Effector memory CD8-positive, alpha-beta T cell (primary cell): ENCODE results near the gene MEF2B.
"Not testable (repeated sequence)": the region's sequence is repeated elsewhere in the genome, so short reads cannot be mapped to it uniquely, and the experiment has no call there.

Experiments
- ATAC-seq: fragments of 150-1000 bp; cut with Tn5 transposase; replicated peaks from 2 replicates; pipeline ENCODE4 v1.10.0; 2021; ENCODE audit warnings: mild to moderate bottlenecking, moderate library complexity
- DNase-seq, 3 experiments: peaks; one replicate each; pipeline ENCODE4 v3.0.0; 2021
- H3K27ac Mint-ChIP-seq, 2 donors: one replicate each; pipeline ENCODE4 v1.8.0; 2022; ENCODE audit warnings: mild to moderate bottlenecking in 2 of 2, mixed read lengths in 2 of 2, moderate library complexity in 2 of 2
- H3K27me3 Mint-ChIP-seq, 2 donors: one replicate each; pipeline ENCODE4 v1.8.0; 2022; ENCODE audit warnings: mixed read lengths in 2 of 2
- H3K36me3 Mint-ChIP-seq: one replicate; pipeline ENCODE4 v1.8.0; 2022; ENCODE audit warnings: mild to moderate bottlenecking, moderate library complexity, mixed read lengths; ENCODE audit not compliant: insufficient read depth
- H3K4me1 Mint-ChIP-seq, 2 donors: one replicate each; pipeline ENCODE4 v1.8.0; 2022; ENCODE audit warnings: low read depth in 2 of 2, mixed read lengths in 2 of 2
- H3K4me3 Mint-ChIP-seq, 2 donors: one replicate each; pipeline ENCODE4 v1.8.0; 2022; ENCODE audit warnings: mild to moderate bottlenecking in 2 of 2, mixed read lengths in 2 of 2, moderate library complexity in 2 of 2
- H3K9me3 Mint-ChIP-seq, 2 donors: one replicate each; pipeline ENCODE4 v1.8.0; 2022; ENCODE audit warnings: mixed read lengths in 2 of 2

MEF2B gene

DNA sequence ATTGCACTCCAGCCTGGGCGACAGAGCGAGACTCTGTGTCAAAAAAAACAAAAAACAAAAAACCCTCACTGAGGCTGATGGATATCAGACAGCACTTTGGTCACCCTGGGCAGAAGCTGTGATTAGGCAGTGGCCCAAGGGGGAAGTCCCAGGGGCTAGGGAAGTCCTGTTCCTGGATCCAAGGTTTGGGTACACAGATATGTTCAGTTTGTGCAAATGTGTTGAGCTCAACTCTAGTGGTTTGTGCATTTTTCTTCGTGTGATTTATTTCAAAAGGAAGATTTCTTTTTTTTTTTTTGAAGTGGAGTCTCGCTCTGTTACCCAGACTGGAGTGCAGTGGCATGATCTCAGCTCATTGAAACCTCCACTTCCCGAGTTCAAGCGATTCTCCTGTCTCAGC, 12.3 kb downstream of the MEF2B start:
- no peak for ATAC-seq
- Mint-ChIP-seq H3K4me3 (no peak overlapping the region), H3K9me3 (no peaks in the 10 kb centered on the region), H3K36me3 (peaks cover 3% of the 10 kb centered on the region), H3K27me3 (no peaks in the 10 kb centered on the region), H3K27ac (no peak overlapping the region), H3K4me1 (peaks cover 0 to 1% of the 10 kb centered on the region in 2 donors)
- DNase-seq, result no peak

DNA sequence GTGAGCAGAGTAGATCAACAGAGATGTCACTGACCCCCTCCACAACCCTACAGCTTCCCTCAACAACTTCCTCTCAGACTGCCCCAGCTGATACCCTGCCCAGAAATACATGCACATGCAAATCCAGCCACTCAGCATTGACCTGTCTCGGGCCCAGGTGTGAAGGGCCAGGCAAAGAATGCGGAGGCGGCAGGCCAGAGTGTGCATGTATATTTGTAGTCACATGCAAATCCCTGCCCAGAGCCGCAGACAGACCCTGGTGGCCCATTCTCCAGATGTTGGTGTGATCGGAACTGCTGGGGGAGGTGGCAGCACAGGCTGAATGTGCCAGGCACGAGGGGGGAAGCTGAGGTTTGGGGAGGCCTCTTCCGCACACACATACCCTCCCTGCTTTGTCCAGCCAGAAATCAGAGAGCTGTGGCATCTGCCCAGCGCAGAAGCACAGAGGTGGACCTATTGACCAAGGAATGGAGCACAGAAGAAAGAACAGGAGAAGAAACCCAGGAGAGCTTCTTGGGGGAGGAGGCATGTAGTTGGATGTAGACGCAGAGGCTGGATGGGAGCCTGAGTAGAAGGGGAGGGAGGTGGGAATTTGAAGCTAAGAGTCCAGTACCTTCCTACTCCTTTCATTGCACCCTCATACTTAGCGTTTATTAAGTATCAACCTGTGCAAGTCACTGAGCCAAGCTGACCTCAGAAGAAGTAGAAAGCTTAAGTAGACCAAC, 14.4 kb downstream of the MEF2B start:
- no peak overlapping the region for H3K4me3 Mint-ChIP-seq
- no peak overlapping the region for H3K27ac Mint-ChIP-seq
- H3K4me1 Mint-ChIP-seq, result peaks cover 0 to 1% of the 10 kb centered on the region in 2 donors
- H3K36me3 Mint-ChIP-seq, result peaks cover 6% of the 10 kb centered on the region
- no peaks in the 10 kb centered on the region for H3K9me3 Mint-ChIP-seq
- no peaks in the 10 kb centered on the region for H3K27me3 Mint-ChIP-seq
- DNase-seq, result no peak
- ATAC-seq, result no peak

DNA sequence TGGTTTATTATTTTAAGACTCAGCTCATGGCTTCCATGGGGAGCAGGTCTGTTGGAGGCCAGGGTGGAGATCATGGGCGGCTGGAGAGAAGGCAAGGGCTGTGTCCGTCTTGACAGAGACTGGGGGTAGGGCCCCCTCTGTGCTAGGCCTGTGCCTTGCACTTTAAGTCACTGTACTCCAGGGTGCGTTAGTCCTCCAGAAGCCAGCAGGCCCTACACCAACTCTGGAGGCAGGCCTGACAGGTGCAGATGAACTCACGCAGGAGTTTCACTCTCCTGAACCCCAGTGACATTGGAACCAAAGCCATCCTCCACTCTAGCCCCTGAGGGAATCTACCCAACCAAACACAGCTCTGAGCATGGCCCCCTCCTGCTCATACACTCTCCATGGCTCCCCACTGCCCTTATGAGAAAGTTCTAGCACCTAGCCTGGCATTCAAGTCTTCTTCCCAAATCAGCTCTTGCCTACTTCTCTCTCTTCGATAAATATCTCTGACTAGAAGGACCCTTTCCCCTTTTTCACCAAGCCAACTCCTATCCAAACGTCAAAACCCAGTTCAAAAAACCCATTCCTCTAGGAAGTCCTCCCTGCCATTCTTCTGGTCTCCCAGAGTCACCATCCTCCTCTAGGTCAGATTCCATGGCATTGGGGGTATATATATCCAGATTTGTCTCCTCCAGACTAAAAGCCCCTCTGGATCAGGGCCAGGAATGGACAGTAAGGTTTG, 15.1 kb downstream of the MEF2B start:
- Mint-ChIP-seq H3K36me3 (peaks cover 6% of the 10 kb centered on the region), H3K9me3 (no peaks in the 10 kb centered on the region), H3K4me1 (peaks cover 0 to 1% of the 10 kb centered on the region in 2 donors), H3K27ac (no peak overlapping the region), H3K4me3 (no peak overlapping the region), H3K27me3 (no peaks in the 10 kb centered on the region)
- DNase-seq, result no peak
- no peak for ATAC-seq

GRCh38 chr19:19152668-19153384, 17.2 kb downstream of the MEF2B start:
- Mint-ChIP-seq H3K27ac (no peak overlapping the region), H3K36me3 (peaks cover 3% of the 10 kb centered on the region), H3K27me3 (no peaks in the 10 kb centered on the region), H3K9me3 (no peaks in the 10 kb centered on the region), H3K4me3 (no peak overlapping the region), H3K4me1 (no peaks in the 10 kb centered on the region)
- ATAC-seq, result no peak
- DNase-seq, result no peak

DNA sequence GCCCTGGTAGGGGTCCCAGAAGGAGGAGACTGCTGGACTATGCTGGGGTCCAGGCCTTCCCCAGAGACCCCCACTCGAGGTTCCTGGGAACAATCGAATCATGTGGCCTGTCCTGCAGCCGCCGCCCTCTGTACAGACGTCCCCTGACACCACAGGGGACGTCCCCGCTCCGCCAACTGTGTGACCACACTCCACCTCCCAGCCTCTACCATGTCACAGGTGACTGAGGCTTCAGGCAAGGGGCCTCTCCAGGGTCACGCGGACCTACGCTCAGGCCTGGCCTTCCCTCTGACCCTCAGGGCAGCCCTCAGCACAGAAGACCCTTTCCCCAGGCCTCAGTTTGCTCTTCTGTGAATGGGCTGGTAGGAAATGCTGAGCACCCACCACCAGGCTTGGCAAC, 18.6 kb downstream of the MEF2B start:
- Mint-ChIP-seq H3K36me3 (peaks cover 8% of the 10 kb centered on the region), H3K27me3 (no peaks in the 10 kb centered on the region), H3K4me1 (no peaks in the 10 kb centered on the region), H3K27ac (peak overlapping the region in 1 of 2 donors; percentile 55), H3K9me3 (no peaks in the 10 kb centered on the region), H3K4me3 (no peak overlapping the region)
- DNase-seq, result no peak
- ATAC-seq, result no peak

DNA sequence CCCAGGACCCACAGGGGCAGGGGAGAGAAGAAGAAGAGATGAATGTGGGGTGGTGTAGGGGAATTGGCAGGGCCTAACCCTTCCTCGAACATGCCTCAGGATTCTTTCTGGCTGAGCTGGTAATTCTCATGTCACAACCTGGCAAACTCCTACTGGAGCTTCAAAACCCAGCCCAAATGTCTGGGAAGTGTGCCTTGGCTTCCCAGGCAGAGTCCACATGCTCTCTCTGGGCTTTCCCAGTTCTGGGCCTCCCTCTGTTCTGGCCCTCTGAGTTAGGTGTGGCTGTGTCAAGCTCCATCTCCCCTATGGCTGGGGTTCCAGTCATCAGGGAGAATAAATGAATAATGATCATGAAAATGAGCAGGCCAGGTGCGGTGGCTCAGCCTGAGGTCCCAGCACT, 20.6 kb downstream of the MEF2B start:
- H3K27ac Mint-ChIP-seq, result no peak overlapping the region
- no peaks in the 10 kb centered on the region for H3K9me3 Mint-ChIP-seq

GRCh38 chr19:19148504-19148903, 21.6 kb downstream of the MEF2B start:
- H3K4me1 Mint-ChIP-seq, H3K4me3 Mint-ChIP-seq, H3K27me3 Mint-ChIP-seq, H3K9me3 Mint-ChIP-seq, ATAC-seq, H3K27ac Mint-ChIP-seq, DNase-seq: not testable (repeated sequence)
- peaks cover 13% of the 10 kb centered on the region for H3K36me3 Mint-ChIP-seq

More for the DNA sequence above, 20.6 kb downstream of the MEF2B start:
- peaks cover 13% of the 10 kb centered on the region for H3K36me3 Mint-ChIP-seq
- H3K4me3 Mint-ChIP-seq, result no peak overlapping the region
- no peaks in the 10 kb centered on the region for H3K27me3 Mint-ChIP-seq
- ATAC-seq (no peak), DNase-seq (no peak)
- peaks cover 0 to 1% of the 10 kb centered on the region in 2 donors for H3K4me1 Mint-ChIP-seq

DNA sequence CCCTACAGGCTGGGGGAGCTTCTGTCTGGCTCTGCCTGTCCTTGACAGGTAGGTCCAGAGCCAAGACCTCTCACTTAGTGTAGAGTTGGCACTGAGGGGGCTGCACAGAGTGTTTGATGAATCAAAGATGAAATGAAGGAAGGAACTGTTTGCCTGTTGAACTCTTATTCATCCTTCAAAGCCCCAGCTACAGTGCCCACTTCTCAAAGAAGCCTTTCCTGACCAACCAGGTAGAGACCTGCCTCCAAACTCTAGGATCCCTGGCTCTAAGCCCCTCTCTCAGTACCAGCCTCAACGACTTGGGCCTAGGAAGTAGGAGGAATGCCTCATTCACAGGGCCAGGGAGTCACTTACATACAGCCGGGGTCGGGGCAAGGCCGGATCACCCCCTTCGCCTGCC, 22.7 kb downstream of the MEF2B start:
- DNase-seq, result no peak
- Mint-ChIP-seq H3K4me3 (no peak overlapping the region), H3K36me3 (peaks cover 13% of the 10 kb centered on the region), H3K27me3 (no peaks in the 10 kb centered on the region), H3K9me3 (no peaks in the 10 kb centered on the region), H3K27ac (no peak overlapping the region), H3K4me1 (peaks cover 0 to 1% of the 10 kb centered on the region in 2 donors)
- ATAC-seq, result no peak

DNA sequence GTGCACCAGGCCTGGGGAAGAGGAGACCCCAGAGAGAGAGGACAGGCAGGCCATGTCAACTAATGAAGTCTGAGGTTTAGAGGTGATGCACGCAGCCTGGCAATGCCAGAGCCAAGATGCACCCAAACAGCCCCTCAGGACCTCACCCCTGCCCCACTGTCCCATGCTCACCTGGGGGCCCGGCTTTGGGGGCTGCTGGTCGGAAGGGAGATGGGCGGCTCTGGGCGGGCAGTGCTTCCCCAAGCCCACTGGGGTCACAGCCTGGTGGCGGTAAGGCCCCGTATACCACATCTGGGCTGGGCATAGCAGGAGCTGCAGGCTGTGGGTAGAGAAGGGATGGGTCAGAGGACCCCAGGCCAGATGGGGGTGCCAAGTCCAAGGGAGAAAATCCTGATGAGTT, 23.2 kb downstream of the MEF2B start:
- ATAC-seq, result no peak
- no peak overlapping the region for H3K27ac Mint-ChIP-seq

DNA sequence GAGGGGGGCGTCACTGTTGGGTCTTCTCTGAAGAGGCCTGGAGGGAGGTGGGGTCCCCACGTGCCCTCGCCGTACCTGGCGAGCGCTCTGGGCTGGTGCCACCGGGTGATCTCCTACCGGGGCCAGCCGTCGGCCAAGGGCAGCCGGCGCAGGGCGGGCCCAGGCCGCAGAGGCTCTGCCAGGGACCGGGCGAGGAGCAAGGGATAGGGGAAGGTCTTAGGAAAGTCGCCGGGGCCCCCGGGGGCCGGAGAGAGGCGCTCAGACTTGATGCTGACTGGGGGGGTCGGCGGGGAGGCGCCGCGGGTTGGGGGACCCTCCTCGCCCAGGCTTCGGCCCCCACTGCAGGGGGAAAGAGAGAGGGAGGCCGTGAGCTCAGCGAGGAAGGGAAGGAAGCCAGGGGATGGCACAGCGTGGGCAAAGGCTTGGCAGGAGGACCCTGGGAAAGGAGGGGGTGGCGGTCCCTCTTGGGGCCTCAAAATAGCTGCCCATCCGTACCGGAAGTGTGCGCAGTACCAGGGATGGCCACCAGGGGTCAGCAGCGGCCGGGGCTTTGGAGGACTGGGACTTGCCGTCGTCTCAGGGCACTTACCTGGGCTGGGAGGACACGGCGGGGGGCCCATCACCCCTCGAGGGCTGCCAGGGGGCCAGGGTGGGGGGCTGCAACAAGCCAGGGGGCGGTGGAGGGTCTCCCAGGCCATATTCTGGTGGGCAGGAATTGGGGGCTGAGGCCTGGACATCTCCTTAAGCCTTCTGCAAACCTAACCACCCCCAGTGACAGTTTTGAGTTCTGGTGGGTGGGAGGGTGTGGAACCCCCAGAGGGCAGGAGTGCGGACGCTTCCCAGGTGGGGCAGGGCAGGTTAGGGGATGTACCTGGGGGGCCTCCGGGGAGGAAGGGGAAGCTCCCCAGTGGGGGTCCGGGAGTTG, 24.1 kb downstream of the MEF2B start:
- ATAC-seq, result peak; percentile 98
- Mint-ChIP-seq H3K4me3 (no peak overlapping the region), H3K9me3 (no peaks in the 10 kb centered on the region)

More for the DNA sequence above, 23.2 kb downstream of the MEF2B start:
- peaks cover 10% of the 10 kb centered on the region for H3K36me3 Mint-ChIP-seq
- no peak overlapping the region for H3K4me3 Mint-ChIP-seq
- peaks cover 0 to 1% of the 10 kb centered on the region in 2 donors for H3K4me1 Mint-ChIP-seq
- DNase-seq, result no peak
- no peaks in the 10 kb centered on the region for H3K9me3 Mint-ChIP-seq
- no peaks in the 10 kb centered on the region for H3K27me3 Mint-ChIP-seq

DNA sequence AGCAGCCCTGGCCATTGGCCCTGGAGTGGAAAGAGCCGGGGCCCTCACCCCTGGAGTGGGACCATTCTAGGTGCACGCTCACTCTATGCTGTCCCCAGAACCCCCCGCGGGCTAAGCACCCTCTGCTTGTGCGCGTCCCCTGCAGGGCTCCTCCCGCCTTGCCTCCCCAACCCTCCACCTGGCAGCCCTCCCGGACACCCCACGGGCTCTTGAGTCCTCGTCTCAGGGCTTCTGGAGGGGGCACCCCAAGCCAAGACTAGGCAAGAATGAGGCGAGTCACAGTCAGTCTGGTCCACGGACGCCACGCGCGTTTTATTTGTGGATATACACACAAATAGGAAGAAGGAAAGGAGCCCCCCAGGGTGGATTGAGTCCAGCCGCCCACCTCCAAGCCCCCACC, 24.8 kb downstream of the MEF2B start:
- H3K4me3 Mint-ChIP-seq, result no peak overlapping the region
- peaks cover 0 to 1% of the 10 kb centered on the region in 2 donors for H3K4me1 Mint-ChIP-seq
- ATAC-seq, result no peak
- no peak overlapping the region for H3K27ac Mint-ChIP-seq
- no peak for DNase-seq
- H3K36me3 Mint-ChIP-seq, result peaks cover 10% of the 10 kb centered on the region
- H3K9me3 Mint-ChIP-seq, result no peaks in the 10 kb centered on the region
- no peaks in the 10 kb centered on the region for H3K27me3 Mint-ChIP-seq

More for the DNA sequence above, 24.1 kb downstream of the MEF2B start:
- Mint-ChIP-seq H3K27ac (no peak overlapping the region), H3K4me1 (peaks cover 0 to 1% of the 10 kb centered on the region in 2 donors), H3K27me3 (no peaks in the 10 kb centered on the region), H3K36me3 (peaks cover 10% of the 10 kb centered on the region)
- peak; percentile 87 to 93 (median 90) for DNase-seq

DNA sequence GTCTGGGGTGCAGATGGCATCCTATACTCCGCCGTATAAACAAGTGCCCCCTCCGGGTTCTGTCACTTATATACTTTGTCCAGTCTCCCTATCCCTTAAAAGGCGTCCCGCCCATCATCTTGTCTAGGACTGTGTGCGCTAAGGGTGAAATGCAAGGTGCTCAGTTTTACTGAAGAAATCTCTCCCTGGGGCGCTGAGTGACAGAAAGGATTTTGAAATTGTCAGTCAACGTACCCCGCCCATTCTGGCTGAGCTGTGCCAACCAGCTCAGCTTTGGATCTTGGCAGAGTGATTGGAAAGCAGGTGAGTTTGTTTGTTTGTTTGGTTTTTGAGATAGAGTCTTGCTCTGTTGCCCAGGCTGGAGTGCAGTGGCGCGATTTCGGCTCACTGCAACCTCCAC, 27.7 kb downstream of the MEF2B start:
- H3K4me3 Mint-ChIP-seq, result no peak overlapping the region
- ATAC-seq, result no peak
- H3K36me3 Mint-ChIP-seq, result peaks cover 18% of the 10 kb centered on the region
- no peak for DNase-seq
- peaks cover 15 to 17% of the 10 kb centered on the region in 2 donors for H3K4me1 Mint-ChIP-seq
- no peaks in the 10 kb centered on the region for H3K9me3 Mint-ChIP-seq
- H3K27me3 Mint-ChIP-seq, result no peaks in the 10 kb centered on the region
- H3K27ac Mint-ChIP-seq, result no peak overlapping the region

- Mint-ChIP-seq H3K4me3 (no peak overlapping the region), H3K4me1 (peaks cover 22% of the 10 kb centered on the region in 2 donors), H3K27me3 (no peaks in the 10 kb centered on the region), H3K36me3 (peaks cover 12% of the 10 kb centered on the region), H3K9me3 (no peaks in the 10 kb centered on the region), H3K27ac (no peak overlapping the region)
- ATAC-seq, result no peak
- DNase-seq, result no peak
Measured at GRCh38 chr19:19140476-19140875, 29.6 kb downstream of the MEF2B start.
